Right lung (tissue), 5 donors: ENCODE data around the gene NDE1. TPM values are rescaled to one million over a fixed set of nuclear protein-coding genes. Genes with fewer than 3 reads are reported as not detected.

Experiments
- DNase-seq, 2 donors: peaks; one replicate each; pipeline ENCODE4 v3.0.0-alpha.2; 2013
- polyA plus RNA-seq, 5 donors: library from polyadenylated mRNA; unstranded; fragments of 120-200 nt; gene quantifications; one replicate each; pipeline versions ENCODE4 v1.2.1 to v1.2.3, GENCODE V29; 2013; ENCODE audit warnings: inconsistent platforms in 1 of 5, low replicate concordance in 1 of 5; ENCODE audit not compliant: insufficient read length in 5 of 5, insufficient read depth in 1 of 5

The NDE1 gene
- polyA plus RNA-seq, 5 donors: 49.6 to 60.7 (median 52.5) TPM

DNA sequence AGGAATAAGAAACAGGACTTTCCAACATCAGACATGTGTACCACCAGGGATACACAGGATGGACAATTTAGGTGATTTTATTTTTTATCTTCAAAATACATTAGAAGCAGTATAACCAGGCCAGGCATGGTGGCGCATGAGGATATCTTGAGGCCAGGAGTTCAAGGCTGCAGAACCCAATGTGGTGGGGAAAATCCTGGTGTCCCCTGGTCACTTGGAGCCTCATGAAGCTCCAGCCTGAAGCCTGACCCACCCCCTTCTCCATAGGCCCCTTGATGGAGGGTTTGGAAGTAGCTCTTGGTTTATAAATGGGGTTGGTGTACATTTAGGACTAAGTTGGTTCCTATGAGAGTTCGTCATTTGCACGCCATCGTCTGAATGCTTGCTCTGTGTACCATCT, 118.2 kb downstream of the NDE1 start:
- DNase-seq: no peak

DNA sequence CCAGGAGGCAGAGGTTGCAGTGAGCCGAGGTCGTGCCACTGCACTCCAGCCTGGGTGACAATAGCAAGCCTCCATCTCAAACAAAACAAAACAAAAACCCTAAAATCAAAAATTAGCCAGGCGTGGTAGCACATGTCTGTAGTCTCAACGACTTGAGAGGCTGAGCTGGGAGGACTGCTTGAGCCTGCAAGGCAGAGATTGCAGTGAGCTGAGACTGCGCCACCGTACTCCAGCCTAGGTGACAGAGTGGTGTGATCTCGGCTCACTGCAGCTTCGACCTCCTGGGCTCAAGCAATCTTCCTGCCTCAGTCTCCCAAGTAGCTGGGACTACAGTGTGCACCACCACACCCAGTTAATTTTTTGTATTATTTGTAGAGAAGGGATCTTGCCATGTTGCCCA, 119.2 kb downstream of the NDE1 start:
- DNase-seq: no peak

DNA sequence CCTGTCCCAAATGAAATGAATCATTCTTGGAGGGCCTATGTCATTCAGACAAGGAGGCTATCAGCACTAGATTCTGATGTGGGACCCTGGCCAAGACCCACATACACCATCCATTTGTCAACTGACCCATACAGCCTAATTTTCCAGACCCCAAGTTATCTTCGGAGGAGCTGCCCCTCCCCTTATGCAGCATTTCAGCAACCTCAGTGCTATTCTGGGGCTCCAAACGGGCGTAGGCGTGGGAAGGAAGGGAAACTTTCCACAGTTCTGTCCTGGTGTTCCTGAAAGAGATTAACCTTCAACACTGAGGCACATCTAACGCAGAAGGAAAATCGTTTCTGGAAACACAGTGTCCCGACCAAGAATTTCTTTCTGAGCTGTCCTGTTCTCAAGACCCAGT, 120.1 kb downstream of the NDE1 start:
- DNase-seq: no peak

DNA sequence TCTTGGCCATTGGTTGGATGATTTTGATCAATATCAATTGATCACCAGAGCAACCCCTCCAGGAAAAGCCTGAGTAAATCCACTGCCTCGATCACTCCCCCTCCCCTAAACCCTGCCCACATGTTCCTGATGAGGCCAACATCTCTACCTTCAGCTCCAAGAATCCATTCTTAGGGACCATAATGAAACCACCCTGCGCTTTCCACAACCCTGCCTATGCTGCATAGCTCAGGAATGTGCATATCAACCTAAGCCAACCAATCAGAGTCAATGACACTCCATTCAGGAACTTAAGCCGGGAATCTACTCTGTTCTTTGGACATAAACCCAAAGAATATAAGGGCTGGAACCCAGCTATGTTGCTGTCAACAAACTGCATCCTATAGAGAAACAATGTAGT, 120.5 kb downstream of the NDE1 start:
- no peak for DNase-seq

DNA sequence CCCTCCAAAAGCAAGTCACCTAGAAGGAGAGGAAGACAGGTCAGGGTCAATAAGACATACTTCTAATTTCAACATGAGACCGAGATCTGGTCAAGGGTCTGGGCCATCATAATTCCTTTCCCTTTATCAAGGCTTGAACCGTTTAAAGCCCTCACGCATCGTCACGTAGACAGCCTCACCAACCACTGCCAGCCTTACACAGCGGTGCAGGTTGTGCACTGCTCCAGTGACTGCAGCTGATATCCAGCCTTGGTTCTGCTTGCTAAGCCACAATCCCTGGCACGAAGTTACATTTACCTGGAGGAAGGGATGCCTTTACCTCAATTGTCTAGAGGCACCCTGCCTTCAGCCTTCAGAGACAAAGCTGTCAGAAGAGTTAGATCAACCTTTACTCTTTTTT, 121.6 kb downstream of the NDE1 start:
- DNase-seq: no peak

DNA sequence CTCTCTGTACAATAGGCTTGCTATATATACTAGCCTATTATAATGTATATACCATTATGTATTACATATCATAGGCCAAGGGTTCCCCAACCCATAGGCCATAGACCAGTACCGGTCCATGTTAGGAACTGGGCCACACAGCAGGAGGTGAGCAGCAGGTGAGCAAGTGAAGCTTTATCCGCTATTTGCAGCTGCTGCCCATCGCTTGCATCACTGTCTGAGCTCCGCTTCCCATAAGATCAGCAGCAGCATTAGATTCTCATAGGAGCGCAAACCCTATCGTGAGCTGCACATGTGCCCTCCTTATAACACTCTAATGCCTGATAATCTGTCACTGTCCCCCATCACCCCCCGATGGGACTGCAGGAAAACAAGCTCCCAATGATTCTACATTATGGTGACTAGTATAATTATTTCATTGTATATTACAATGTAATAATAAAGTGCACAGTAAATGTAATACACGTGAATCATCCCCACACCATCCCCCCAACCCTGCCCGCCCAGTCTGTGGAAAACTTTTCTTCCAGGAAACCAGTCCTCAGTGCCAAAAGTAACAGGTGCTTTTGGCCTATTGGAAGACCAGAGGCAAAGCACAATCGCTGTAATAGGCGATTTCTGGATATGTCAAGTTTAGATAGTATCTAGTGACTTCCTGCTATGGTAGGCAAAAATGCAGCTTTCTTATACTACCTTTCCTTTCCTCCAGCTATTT, 122.7 kb downstream of the NDE1 start:
- no peak for DNase-seq

DNA sequence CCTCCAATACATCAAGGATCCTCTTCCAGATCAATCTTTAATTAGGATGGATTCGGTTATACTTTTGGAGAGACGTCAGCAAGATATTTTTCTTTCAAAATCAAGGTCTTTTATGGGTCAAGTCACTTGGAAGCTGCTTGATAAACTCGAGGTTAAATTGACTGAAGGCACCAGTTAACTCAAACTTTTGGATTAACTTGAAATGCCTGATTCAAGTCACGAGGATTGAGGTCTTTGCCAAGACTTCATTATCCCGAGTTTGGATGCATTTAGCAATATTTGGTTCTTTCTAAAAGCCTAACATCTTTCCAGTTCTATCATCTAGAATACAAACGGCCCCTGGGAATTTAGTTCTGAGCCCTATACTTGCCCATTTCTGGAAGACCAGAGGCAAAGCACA, 123.9 kb downstream of the NDE1 start:
- DNase-seq: no peak

DNA sequence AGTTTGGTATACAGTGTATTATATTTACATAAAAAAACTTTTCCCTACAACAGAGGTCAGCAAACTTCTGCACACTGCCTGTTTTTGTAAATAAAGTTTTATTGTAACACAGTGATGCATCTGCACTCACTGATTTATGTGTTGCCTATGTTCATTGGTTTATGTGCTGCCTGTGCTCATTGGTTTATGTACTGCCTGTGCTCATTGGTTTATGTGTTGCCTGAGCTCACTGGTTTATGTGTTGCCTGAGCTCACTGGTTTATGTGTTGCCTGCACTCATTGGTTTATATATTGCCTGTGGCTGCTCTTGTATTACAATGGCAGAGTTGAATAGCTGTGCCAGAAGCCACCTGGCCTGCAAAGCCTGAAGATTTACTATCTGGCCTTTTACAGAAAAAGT, 125.2 kb downstream of the NDE1 start:
- no peak for DNase-seq

DNA sequence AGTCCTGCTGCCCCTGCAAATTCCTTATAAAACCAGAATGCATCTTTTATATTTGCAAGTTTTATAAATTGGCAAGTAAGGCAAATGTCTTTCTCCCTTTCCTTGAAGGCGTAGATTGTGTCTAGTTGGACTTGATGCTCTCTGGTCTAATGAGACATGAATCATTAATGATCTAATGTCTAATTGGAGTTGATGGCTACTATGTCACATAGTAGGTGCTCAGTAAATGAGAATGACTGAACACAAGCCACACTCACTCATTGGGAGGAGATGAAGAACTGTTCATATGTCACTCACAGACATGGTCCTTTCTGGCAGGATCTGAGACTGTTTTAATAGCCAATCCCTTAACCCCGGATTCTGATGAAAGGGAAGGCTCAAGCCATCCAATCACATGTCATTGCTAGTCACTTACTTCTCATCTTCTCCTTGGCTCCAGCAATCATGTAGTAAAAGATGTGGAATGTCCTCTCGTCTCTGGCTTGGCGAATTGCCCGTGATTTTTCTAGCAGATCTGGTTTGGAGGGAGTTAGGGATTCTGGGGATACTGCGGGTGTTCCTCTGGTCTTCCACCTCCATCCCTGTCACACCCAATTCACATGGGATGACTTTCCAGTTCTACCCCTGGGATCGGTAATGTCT, 125.7 kb downstream of the NDE1 start:
- DNase-seq: no peak

Other genes with a start within 250 kb of the NDE1 start
- 10 to 100 TPM; 35.0 to 42.2 (median 40.0) TPM for gene BMERB1, start 215.7 kb upstream of the NDE1 start, polyA plus RNA-seq
- 10 to 100 TPM; 48.3 to 81.0 (median 66.3) TPM for gene MARF1, start 7.1 kb upstream of the NDE1 start, polyA plus RNA-seq
- 100 to 1,000 TPM in 4 of 5 donors, 10 to 100 TPM in 1; 53.0 to 320 (median 132) TPM for gene MYH11, start 206.8 kb downstream of the NDE1 start, polyA plus RNA-seq
- gene CEP20, start 238.4 kb downstream of the NDE1 start, polyA plus RNA-seq: 10 to 100 TPM; 32.7 to 46.3 (median 41.4) TPM